H9 (cell line): ENCODE measurements around the gene YPEL3. TPM values are rescaled to one million over a fixed set of nuclear protein-coding genes. Genes with fewer than 3 reads are reported as not detected.

Source experiments
- DNase-seq: peaks from one replicate; pipeline ENCODE4 v3.0.0-alpha.2; 2017
- H2AFZ ChIP-seq: one replicate; pipeline ENCODE4 v1.6.1; 2013; ENCODE audit warnings: mild to moderate bottlenecking, low read length, control low read depth, moderate library complexity
- H2AK5ac ChIP-seq: 2 replicates; pipeline ENCODE4 v1.6.1; 2013; ENCODE audit warnings: low read length, control low read depth, mixed read lengths; ENCODE audit not compliant: insufficient read length
- H2BK120ac ChIP-seq: one replicate; pipeline ENCODE4 v1.6.1; 2013; ENCODE audit warnings: low read depth, mild to moderate bottlenecking, low read length, control low read depth, inconsistent platforms; ENCODE audit not compliant: poor library complexity, severe bottlenecking
- H2BK12ac ChIP-seq: 2 replicates; pipeline ENCODE4 v1.6.1; 2013; ENCODE audit warnings: low read length, control low read depth, mixed read lengths, low read depth; ENCODE audit not compliant: insufficient read length
- H2BK15ac ChIP-seq: 2 replicates; pipeline ENCODE4 v1.6.1; 2013; ENCODE audit warnings: low read depth, low read length, control low read depth
- H2BK20ac ChIP-seq: one replicate; pipeline ENCODE4 v1.6.1; 2013; ENCODE audit warnings: low read depth, mild to moderate bottlenecking, low read length, control low read depth, inconsistent platforms; ENCODE audit not compliant: poor library complexity, severe bottlenecking
- H2BK5ac ChIP-seq: 2 replicates; pipeline ENCODE4 v1.6.1; 2013; ENCODE audit warnings: low read length, control low read depth, mixed read lengths; ENCODE audit not compliant: insufficient read length
- H3K14ac ChIP-seq: 2 replicates; pipeline ENCODE4 v1.6.1; 2013; ENCODE audit warnings: low read length, control low read depth; ENCODE audit not compliant: insufficient read depth
- H3K18ac ChIP-seq: 2 replicates; pipeline ENCODE4 v1.6.1; 2013; ENCODE audit warnings: low read depth, mild to moderate bottlenecking, mixed read lengths, low read length, control low read depth; ENCODE audit not compliant: insufficient read length
- H3K23ac ChIP-seq: 2 replicates; pipeline ENCODE4 v1.6.1; 2013; ENCODE audit warnings: low read length, control low read depth, mixed read lengths, low read depth; ENCODE audit not compliant: insufficient read length
- H3K23me2 ChIP-seq: 2 replicates; pipeline ENCODE4 v1.6.1; 2013; ENCODE audit warnings: low read depth, mild to moderate bottlenecking, mixed read lengths, low read length, control low read depth; ENCODE audit not compliant: insufficient read length, poor library complexity, severe bottlenecking
- H3K27ac ChIP-seq: 2 replicates; pipeline ENCODE4 v1.5.1; 2013; ENCODE audit warnings: low read length, control low read depth, mixed read lengths, low read depth; ENCODE audit not compliant: insufficient read length
- H3K27me3 ChIP-seq: 2 replicates; pipeline ENCODE4 v1.6.1; 2013; ENCODE audit warnings: low read length, control low read depth, inconsistent platforms; ENCODE audit not compliant: insufficient read depth
- H3K4ac ChIP-seq: 2 replicates; pipeline ENCODE4 v1.6.1; 2013; ENCODE audit warnings: low read depth, mild to moderate bottlenecking, control low read depth, inconsistent platforms, low read length, moderate library complexity
- H3K4me1 ChIP-seq: 2 replicates; pipeline ENCODE4 v1.6.1; 2013; ENCODE audit warnings: low read length, control low read depth, inconsistent platforms; ENCODE audit not compliant: insufficient read depth
- H3K4me2 ChIP-seq: 2 replicates; pipeline ENCODE4 v1.6.1; 2013; ENCODE audit warnings: low read length, control low read depth, mixed read lengths; ENCODE audit not compliant: insufficient read length, insufficient read depth
- H3K56ac ChIP-seq: 2 replicates; pipeline ENCODE4 v1.6.1; 2013; ENCODE audit warnings: low read depth, mild to moderate bottlenecking, mixed read lengths, low read length, control low read depth; ENCODE audit not compliant: insufficient read length
- H3K79me1 ChIP-seq: 2 replicates; pipeline ENCODE4 v1.6.1; 2013; ENCODE audit warnings: low read depth, mild to moderate bottlenecking, moderate library complexity, low read length, control low read depth, inconsistent platforms; ENCODE audit not compliant: insufficient read depth, poor library complexity, severe bottlenecking
- H3K79me2 ChIP-seq: 2 replicates; pipeline ENCODE4 v1.6.1; 2013; ENCODE audit warnings: low read length, control low read depth, inconsistent platforms; ENCODE audit not compliant: insufficient read depth
- H3K9ac ChIP-seq: 2 replicates; pipeline ENCODE4 v1.6.1; 2013; ENCODE audit warnings: low read length, control low read depth, mixed read lengths; ENCODE audit not compliant: insufficient read length; ENCODE audit errors: extremely low read depth
- H3K9me3 ChIP-seq: one replicate; pipeline ENCODE4 v1.6.1; 2013; ENCODE audit warnings: low read depth, low read length, inconsistent platforms; ENCODE audit not compliant: control insufficient read depth
- H3T11ph ChIP-seq: one replicate; pipeline ENCODE4 v1.6.1; 2013; ENCODE audit warnings: mild to moderate bottlenecking, low read length, control low read depth, inconsistent platforms
- H4K20me1 ChIP-seq: one replicate; pipeline ENCODE4 v1.6.1; 2013; ENCODE audit not compliant: control insufficient read depth, insufficient read length, insufficient read depth
- H4K5ac ChIP-seq: 2 replicates; pipeline ENCODE4 v1.6.1; 2013; ENCODE audit warnings: low read depth, mild to moderate bottlenecking, mixed read lengths, low read length, control low read depth; ENCODE audit not compliant: insufficient read length
- H4K8ac ChIP-seq: replicated peaks from 2 replicates; pipeline ENCODE4 v1.6.1; 2013; ENCODE audit warnings: low read length, control low read depth, mixed read lengths, low read depth; ENCODE audit not compliant: insufficient read length
- H4K91ac ChIP-seq: 2 replicates; pipeline ENCODE4 v1.6.1; 2013; ENCODE audit warnings: low read depth, mild to moderate bottlenecking, moderate library complexity, mixed read lengths, low read length, control low read depth; ENCODE audit not compliant: insufficient read length
- H3K27ac Mint-ChIP-seq, 3 experiments: 2 replicates in 2 of 3; 3 replicates in 1 of 3; pipeline ENCODE4 v1.8.0; 2020 to 2021; ENCODE audit warnings: mixed read lengths in 3 of 3, mild to moderate bottlenecking in 1 of 3, moderate library complexity in 1 of 3
- H3K27me3 Mint-ChIP-seq: 2 replicates; pipeline ENCODE4 v1.8.0; 2021; ENCODE audit warnings: low read depth, mild to moderate bottlenecking, moderate library complexity, mixed read lengths
- H3K36me3 Mint-ChIP-seq, 3 experiments: 2 replicates in 2 of 3; 3 replicates in 1 of 3; pipeline ENCODE4 v1.8.0; 2020 to 2021; ENCODE audit warnings: low read depth in 3 of 3, mixed read lengths in 3 of 3; ENCODE audit not compliant: insufficient read depth in 1 of 3
- H3K4me1 Mint-ChIP-seq, 2 experiments: 2 replicates each; pipeline ENCODE4 v1.8.0; 2020; ENCODE audit warnings: mixed read lengths in 2 of 2
- H3K4me3 Mint-ChIP-seq, 2 experiments: 2 replicates in 1 of 2; 3 replicates in 1 of 2; pipeline ENCODE4 v1.8.0; 2020 to 2021; ENCODE audit warnings: mild to moderate bottlenecking in 2 of 2, mixed read lengths in 2 of 2, moderate library complexity in 1 of 2
- H3K9me3 Mint-ChIP-seq, 2 experiments: 2 replicates in 1 of 2; 3 replicates in 1 of 2; pipeline ENCODE4 v1.8.0; 2020; ENCODE audit warnings: mild to moderate bottlenecking in 2 of 2, mixed read lengths in 2 of 2, moderate library complexity in 1 of 2
- WGBS: extraction: QIAGEN DNeasy Blood & Tissue Kit; methylation state at CpG from one replicate; pipeline ENCODE4 v1.1.7; 2013; ENCODE audit warnings: missing lambda C conversion rate, low lambda C conversion rate, mixed read lengths; ENCODE audit not compliant: insufficient read length; ENCODE audit errors: extremely low coverage; 5-methylcytosine and 5-hydroxymethylcytosine counted together
- total RNA-seq: library from RNA; stranded (reverse); gene quantifications from 2 replicates; pipeline ENCODE4 v1.2.1, GENCODE V29; 2021
- TF ChIP-seq, protein P1 (sequence below): fragments of 200-600 bp; sonication (generic); conservative IDR thresholded peaks from 3 replicates; pipeline ENCODE4 v1.8.0; 2021; ENCODE audit warnings: antibody characterized with exemption, mild to moderate bottlenecking

YPEL3 gene
- total RNA-seq, 1 experiment from 2014 or later: 27.5 TPM

DNA sequence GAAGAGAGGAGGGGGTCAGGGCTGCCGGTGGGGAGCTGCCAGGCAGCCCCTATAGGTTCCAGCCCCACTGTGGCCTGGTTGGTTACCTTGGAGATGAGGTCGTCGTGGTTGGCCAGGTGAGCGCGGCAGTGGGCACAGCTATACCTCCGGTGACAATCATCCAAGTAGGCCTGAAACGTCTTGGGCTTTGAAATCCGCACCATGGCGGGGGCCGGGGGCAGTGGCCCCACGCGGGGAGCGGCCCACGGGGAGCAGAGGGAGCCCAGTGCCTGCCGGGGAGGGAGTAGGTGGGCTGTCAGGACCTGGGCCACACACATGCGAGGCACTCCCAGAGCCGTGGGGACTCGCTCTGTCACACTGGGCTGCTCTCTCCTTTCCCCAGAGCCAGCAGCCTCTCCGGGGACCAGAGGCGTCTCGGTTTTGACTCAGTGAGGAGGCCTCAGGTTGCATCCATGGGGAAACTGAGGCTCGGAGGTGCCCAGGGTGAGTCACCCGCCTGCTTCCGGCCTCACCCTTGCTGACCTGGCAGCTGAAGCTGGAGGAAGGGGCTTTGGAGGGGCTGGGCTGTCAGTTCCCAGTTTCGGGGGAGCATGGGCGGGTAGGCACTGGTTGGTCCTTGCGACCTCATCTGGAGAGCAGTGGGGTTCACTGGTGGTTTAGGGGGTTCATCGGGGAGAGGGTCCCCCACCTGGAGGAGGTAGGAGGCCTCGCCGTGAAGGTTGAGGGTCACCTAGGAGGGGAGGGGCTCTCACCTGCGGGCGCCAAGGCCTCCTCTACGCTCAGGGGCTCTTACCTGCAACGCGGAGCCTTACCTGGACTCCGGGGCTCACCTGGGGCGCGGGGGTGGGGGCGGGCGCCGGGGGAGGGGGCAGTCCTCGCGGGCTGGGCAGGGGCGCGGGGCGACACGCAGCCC is 591 bp downstream of the YPEL3 start:
- Histone ChIP-seq H2BK120ac (no peak overlapping the region), H3K79me2 (peaks cover 12% of the 10 kb centered on the region; the same call in 1 of the 2 replicates), H3K4me2 (peak overlapping the region; percentile 73), H3K4me1 (no peaks in the 10 kb centered on the region), H4K91ac (peak overlapping the region; percentile 82), H3K79me1 (no peaks in the 10 kb centered on the region), H3K9ac (peak overlapping the region; percentile 55), H3K9me3 (no peaks in the 10 kb centered on the region), H3K23ac (no peak overlapping the region), H4K20me1 (no peaks in the 10 kb centered on the region), H2BK5ac (no peak overlapping the region), H2BK12ac (peak overlapping the region; percentile 15), H3K56ac (no peak overlapping the region), H2AK5ac (no peak overlapping the region), H4K5ac (no peak overlapping the region), H3K18ac (peak overlapping the region; percentile 45), H3T11ph (no peak overlapping the region), H2AFZ (no peak overlapping the region), H3K27ac (no peak overlapping the region), H3K14ac (peak overlapping the region; percentile 86), H3K27me3 (no peaks in the 10 kb centered on the region), H2BK20ac (no peak overlapping the region), H3K23me2 (peaks cover 13% of the 10 kb centered on the region), H2BK15ac (peak overlapping the region; percentile 73; the same call in 1 of the 2 replicates), H4K8ac (no peak overlapping the region), H3K4ac (no peak overlapping the region)
- TF ChIP-seq, protein P1, sequence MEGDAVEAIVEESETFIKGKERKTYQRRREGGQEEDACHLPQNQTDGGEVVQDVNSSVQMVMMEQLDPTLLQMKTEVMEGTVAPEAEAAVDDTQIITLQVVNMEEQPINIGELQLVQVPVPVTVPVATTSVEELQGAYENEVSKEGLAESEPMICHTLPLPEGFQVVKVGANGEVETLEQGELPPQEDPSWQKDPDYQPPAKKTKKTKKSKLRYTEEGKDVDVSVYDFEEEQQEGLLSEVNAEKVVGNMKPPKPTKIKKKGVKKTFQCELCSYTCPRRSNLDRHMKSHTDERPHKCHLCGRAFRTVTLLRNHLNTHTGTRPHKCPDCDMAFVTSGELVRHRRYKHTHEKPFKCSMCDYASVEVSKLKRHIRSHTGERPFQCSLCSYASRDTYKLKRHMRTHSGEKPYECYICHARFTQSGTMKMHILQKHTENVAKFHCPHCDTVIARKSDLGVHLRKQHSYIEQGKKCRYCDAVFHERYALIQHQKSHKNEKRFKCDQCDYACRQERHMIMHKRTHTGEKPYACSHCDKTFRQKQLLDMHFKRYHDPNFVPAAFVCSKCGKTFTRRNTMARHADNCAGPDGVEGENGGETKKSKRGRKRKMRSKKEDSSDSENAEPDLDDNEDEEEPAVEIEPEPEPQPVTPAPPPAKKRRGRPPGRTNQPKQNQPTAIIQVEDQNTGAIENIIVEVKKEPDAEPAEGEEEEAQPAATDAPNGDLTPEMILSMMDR: no peak
- Mint-ChIP-seq H3K27ac (peak overlapping the region; percentile 55 to 96 (median 93); a peak in 5 of 7 replicates), H3K4me3 (peak overlapping the region; percentile 70 to 82), H3K9me3 (peaks cover 21 to 23% of the 10 kb centered on the region in 2 experiments), H3K27me3 (peaks cover 6% of the 10 kb centered on the region), H3K36me3 (peaks cover 28 to 35% (median 29%) of the 10 kb centered on the region in 3 experiments), H3K4me1 (peaks cover 21 to 22% of the 10 kb centered on the region in 2 experiments)
- DNase-seq: no peak
- WGBS: no CpG with 5 or more reads among the region's 47 CpGs
